Stimulated activated CD4-positive, alpha-beta T cell treated with anti-CD3 and anti-CD28 coated beads, Interleukin-4, amount 100 ng/mL, for 1 hour (primary cell): ENCODE results near the gene VMAC.

ENCODE experiments used
- DNase-seq: peaks from one replicate; pipeline ENCODE4 v3.0.0-alpha.2; 2020

Gene VMAC

GRCh38 chr19:5907241-5907640 lies 2.6 kb downstream of the VMAC start:
- no peak for DNase-seq

GRCh38 chr19:5908773-5909442 lies 4.2 kb downstream of the VMAC start:
- no peak for DNase-seq

- no peak for DNase-seq
These were observed 5.9 kb downstream of the VMAC start for GRCh38 chr19:5910638-5910907.

DNA sequence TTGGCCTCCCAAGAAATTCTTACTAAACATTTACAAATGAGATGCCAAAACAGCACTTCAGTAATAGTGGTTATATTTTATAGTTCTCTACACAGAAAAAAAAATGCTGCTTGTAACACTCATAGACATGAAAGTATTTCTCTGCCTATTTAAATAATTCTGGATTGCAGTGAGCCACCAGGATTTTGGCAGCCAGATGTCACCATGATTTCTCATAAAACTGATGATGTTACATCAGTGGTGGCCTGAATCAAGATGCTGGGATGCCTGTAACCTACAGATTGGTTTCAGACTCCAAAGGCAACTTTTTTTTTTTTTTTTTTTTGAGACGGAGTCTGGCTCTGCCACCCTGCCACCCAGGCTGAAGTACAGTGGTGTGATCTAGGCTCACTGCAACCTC lies 6.7 kb downstream of the VMAC start:
- no peak for DNase-seq

GRCh38 chr19:5913739-5914357 lies 9.2 kb downstream of the VMAC start, which contains the start of gene CAPS:
Gene CAPS (plus strand): TSS chr19:5914254. CDS start chr19:5914407, 153 bp downstream.
- no peak for DNase-seq

DNA sequence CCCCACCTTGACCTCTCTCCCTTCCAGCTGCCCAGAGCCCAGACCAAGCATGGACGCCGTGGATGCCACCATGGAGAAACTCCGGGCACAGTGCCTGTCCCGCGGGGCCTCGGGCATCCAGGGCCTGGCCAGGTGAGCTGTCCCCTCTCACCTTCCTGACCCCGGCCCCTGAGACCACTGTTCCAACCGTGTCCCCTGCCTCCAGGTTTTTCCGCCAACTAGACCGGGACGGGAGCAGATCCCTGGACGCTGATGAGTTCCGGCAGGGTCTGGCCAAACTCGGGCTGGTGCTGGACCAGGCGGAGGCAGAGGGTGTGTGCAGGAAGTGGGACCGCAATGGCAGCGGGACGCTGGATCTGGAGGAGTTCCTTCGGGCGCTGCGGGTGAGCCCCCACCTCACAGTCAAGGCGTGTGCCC lies 9.7 kb downstream of the VMAC start:
- DNase-seq = no peak

DNA sequence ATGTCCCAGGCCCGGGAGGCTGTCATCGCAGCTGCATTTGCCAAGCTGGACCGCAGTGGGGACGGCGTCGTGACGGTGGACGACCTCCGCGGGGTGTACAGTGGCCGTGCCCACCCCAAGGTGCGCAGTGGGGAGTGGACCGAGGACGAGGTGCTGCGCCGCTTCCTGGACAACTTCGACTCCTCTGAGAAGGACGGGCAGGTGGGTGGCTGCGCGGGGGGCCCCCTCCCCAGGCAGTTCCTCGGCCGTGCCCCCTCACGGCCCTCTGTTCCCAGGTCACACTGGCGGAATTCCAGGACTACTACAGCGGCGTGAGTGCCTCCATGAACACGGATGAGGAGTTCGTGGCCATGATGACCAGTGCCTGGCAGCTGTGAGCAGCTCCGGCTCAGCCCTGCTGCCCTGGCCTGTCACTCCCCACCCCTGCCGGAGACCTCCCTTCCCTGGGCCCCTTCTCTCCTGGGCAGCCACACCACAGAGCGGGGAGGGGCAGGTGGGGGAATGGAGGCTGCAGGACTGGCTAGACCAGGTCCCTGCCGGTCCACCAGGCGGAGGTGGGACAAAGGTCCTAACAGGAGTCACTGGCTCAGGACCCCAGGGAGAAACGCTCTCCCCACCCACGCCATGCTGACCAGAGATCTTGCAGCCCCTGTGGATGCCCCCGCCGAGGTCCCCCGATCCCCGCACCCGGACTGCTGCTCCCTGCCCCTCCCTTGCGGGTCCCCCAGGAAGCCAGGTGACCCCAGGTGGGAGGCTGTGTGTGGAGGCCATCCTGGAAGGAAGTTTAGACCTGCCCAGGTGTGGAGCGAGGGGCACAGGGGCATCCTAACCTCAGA lies 10.5 kb downstream of the VMAC start:
- no peak for DNase-seq

GRCh38 chr19:5915782-5916165 lies 11.1 kb downstream of the VMAC start:
- no peak for DNase-seq

GRCh38 chr19:5916181-5916708 lies 11.6 kb downstream of the VMAC start:
- DNase-seq = no peak

DNA sequence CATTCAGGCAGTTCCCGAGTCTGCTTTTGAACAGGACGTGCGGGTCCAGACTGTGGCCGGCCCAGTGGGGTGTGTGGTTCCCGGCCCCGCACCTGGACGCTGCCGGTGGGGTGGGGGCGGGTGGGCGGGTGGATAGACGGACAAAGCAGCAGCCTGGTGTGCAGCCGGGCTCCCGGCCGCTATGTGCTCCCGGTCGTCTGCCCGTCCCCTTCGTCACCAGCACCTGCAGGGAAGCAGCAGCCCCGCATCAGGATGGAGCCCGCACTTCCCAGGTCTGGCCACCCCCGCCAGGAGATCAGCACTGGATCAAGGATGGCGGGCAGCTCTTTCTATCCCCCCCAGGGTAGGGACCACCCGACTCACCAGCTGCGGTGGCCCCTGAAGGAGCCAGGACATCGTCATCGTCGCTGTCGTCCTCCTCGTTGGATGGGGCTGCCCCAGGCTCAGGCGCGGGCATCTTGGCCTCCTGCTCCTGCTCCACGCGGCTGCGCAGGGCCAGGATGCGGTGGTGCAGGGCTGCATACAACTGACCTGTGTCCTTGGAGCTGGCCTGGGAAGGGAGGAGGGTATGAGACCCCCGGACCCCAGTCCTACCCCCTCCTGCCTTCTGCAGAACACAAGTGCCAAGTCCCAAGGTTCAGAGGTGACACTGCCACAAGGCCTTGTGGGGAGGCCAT lies 12.9 kb downstream of the VMAC start:
- no peak for DNase-seq

- no peak for DNase-seq
These were observed 13.9 kb downstream of the VMAC start for GRCh38 chr19:5918463-5919079.

DNA sequence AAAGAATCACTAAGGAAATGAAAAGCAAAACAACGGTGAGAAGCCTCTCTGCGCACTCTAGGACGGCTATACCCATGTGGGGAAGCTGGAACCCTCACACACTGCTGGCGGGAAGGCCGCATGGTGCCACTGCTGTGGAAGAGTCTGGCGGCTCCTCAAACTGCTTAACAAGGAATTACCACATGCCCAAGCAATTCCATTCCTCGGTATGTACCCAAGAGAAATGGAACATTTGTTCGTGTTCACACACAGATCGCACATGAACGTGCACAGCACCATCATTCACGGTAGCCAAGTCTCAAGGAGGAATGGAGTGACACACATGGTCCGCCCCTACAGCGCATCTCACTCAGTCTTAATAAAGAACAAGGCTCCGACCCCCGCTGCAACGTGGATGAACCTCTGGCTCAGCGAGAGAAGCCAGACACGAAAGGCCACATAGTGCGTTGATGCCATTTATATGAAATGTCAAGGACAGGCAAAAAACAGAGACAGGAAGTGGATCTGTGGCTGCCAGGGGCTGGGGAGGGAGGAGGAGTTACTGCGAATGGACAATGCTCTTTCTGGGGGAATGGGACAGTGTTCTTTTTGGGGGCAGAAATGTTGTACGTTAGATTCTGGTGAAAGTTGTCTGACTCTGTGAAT lies 17.0 kb downstream of the VMAC start:
- DNase-seq = no peak

GRCh38 chr19:5922161-5922545 lies 17.5 kb downstream of the VMAC start:
- DNase-seq = no peak

- no peak for DNase-seq
These were observed 18.7 kb downstream of the VMAC start for GRCh38 chr19:5923356-5923755.

DNA sequence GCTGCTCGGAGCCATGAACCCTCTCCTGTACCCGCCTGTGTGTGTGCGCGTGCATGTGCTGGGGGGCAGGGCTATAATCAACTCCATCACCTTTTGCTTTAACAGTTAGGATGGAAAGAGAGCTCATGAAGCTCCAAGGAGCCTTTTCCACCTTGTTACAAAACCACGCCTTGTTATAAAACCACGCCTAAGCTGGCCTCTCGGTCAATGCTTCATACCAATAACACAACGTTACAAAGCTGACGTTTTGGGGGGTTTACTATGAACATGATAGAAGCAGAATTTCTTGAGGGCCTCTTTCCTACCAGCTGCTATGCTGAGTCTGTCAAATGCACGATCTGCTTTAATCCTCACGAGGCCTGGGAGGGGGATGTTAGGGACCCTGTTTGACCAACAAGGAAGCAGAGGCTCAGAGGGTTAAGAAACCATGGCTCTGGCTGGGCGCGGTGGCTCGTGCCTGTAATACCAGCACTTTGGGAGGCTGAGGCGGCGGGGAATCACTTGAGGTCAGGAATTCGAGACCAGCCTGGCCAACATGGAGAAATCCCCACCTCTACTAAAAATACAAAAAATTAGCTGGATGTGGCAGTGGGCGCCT lies 21.3 kb downstream of the VMAC start:
- DNase-seq = no peak

DNA sequence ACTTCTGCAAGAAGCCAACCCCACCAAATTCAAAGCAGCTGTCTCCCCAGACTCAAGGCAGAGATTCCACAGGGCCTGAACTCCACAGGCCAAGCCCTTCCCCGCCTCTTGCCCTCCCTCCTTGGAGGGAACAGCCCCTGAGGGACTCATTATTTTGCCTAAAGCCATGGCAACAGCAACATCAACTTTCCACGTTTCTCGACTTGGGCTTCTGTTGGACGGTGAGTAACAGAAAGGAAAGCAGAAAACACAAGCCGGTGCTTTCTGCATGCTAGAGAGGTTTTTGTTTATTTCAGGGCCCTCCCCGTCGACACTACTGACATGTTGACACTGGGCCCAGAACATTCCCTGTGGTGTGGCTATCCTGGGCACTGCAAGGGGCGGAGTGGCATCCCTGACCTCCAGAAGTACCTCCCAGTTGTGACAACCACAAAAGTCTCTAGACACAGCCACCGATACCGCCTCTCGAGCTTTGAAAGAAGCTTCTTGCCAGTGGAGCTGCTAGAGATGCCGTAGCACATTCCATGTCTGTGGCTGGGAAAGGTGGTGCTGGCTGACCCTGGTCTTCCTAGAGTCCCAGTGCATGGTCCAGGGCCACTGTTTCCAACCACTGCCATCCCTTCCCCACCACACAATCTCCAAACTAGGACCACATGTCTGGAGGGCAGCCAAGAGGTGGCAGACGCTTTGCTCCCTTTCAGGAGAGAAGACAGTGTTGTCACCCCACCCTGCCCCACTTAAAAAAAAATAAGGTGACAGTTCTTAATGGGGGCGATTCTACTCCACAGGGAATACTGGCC lies 22.2 kb downstream of the VMAC start:
- DNase-seq = no peak

- no peak for DNase-seq
These were observed 22.8 kb downstream of the VMAC start for GRCh38 chr19:5927441-5927821.

- no peak for DNase-seq
These were observed 24.5 kb downstream of the VMAC start for GRCh38 chr19:5929179-5929578.

GRCh38 chr19:5929625-5930024 lies 25.0 kb downstream of the VMAC start:
- no peak for DNase-seq

- DNase-seq = no peak
These were observed 26.6 kb downstream of the VMAC start for GRCh38 chr19:5931251-5931650.

DNA sequence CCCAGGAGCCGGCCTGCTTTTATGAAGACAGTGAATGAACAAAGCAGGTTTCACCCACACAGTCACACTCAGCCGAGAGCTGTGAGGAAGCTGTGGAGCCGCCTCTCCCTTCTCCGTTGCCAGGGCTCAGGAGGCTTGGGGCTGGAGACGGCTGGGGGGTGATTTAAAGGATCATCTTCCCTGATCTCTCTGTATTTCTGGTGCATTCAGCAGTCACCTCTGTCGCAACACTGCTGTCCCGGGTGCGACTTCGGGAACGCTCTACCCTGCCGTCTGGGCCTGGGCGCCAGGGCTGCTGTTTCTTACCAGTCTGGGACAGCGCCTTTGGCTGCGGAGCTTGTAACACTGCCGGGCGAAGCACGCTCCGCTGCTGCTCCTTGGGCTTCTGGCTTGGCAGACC lies 27.5 kb downstream of the VMAC start:
- DNase-seq = no peak
